Retinal pigment epithelial cell (primary cell): ENCODE data around the gene ENAM.

ENCODE experiments used
- DNase-seq: peaks from one replicate; pipeline ENCODE4 v3.0.0-alpha.2; 2010; ENCODE audit warnings: low read depth
- H3K4me3 ChIP-seq: 2 replicates; pipeline ENCODE4 v1.5.1; 2011; ENCODE audit warnings: mild to moderate bottlenecking, low read length, control low read depth, moderate library complexity
- CTCF ChIP-seq: conservative IDR thresholded peaks from 2 replicates; pipeline ENCODE4 v1.5.1; 2011; ENCODE audit warnings: low read depth, low read length, control low read depth, inconsistent platforms

The ENAM gene

GRCh38 chr4:70667740-70668535 is 39.4 kb downstream of the ENAM start:
- DNase-seq: no peak
- H3K4me3 ChIP-seq: no peak overlapping the region
- TF ChIP-seq CTCF: no peak

GRCh38 chr4:70670332-70671014 is 41.9 kb downstream of the ENAM start:
- DNase-seq: no peak
- TF ChIP-seq CTCF: no peak

GRCh38 chr4:70671091-70671490 is 42.5 kb downstream of the ENAM start:
- TF ChIP-seq CTCF: no peak
- no peak for DNase-seq
- no peak overlapping the region for H3K4me3 ChIP-seq

More at GRCh38 chr4:70670332-70671014, 41.9 kb downstream of the ENAM start:
- H3K4me3 ChIP-seq: no peak overlapping the region

GRCh38 chr4:70674191-70674590 is 45.6 kb downstream of the ENAM start:
- TF ChIP-seq CTCF: no peak
- DNase-seq: no peak
- H3K4me3 ChIP-seq: no peak overlapping the region

- DNase-seq: no peak
- no peak for TF ChIP-seq CTCF
Observed at GRCh38 chr4:70674731-70675130, 46.2 kb downstream of the ENAM start.

GRCh38 chr4:70676554-70677090 is 48.1 kb downstream of the ENAM start:
- no peak for TF ChIP-seq CTCF
- no peak overlapping the region for H3K4me3 ChIP-seq
- DNase-seq: no peak

More at GRCh38 chr4:70674731-70675130, 46.2 kb downstream of the ENAM start:
- H3K4me3 ChIP-seq: no peak overlapping the region
